DOHH2 (cell line): ENCODE results near the gene ZMYND8.

Experiments
- EZH2phosphoT487 ChIP-seq: fragments of 200-600 bp; sonication (generic); IDR thresholded peaks from 2 replicates; pipeline ENCODE4 v1.6.1; 2017; ENCODE audit warnings: borderline replicate concordance, mild to moderate bottlenecking, antibody characterized with exemption, low read length, moderate library complexity, mixed read lengths
- TF ChIP-seq, protein P1 (sequence below): fragments of 200-600 bp; sonication (generic); IDR thresholded peaks from one replicate; pipeline ENCODE4 v1.5.1; 2014; ENCODE audit warnings: antibody characterized with exemption, mild to moderate bottlenecking, low read depth, low read length; ENCODE audit not compliant: poor library complexity, severe bottlenecking

DNA sequence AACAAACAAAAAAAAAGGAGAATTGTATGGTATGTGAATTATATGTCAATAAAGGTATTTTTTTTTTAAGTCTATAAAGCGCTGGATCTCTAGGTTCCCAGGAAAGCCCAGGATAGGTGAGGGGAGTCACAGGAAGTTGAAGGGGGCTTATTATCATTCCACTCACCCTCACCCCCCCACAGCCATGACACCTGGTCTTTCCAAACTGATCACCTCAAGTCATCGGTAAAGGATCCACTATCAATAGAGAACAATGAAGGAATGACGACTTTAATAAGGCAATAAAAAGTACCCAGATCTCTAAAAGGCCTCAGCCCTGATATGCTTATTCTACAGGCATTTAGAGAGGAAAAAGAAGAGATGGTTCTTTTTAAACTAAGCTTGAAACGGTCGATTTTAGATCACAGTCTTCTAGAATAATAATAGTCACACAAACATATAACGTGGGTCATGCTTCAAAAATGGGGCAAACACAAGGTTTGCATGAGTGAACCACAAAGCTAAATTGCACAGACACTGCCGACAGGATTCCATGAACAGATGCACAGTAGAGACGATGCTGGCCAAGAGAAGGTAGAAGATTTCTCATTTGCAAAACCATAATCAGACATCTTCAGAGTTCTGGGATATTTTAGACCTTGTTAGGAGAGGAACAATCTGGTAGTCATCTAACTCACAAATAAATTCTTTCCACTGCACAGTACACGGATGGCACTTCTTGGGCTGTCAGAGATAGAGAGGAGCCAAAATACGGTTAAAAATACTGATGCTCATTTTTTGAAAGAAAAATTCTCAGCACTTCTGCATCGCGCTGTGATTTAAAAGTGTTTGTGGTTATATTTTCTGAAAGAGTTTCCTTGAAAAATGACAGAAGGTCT, 21.0 kb downstream of the ZMYND8 start:
- TF ChIP-seq, protein P1, sequence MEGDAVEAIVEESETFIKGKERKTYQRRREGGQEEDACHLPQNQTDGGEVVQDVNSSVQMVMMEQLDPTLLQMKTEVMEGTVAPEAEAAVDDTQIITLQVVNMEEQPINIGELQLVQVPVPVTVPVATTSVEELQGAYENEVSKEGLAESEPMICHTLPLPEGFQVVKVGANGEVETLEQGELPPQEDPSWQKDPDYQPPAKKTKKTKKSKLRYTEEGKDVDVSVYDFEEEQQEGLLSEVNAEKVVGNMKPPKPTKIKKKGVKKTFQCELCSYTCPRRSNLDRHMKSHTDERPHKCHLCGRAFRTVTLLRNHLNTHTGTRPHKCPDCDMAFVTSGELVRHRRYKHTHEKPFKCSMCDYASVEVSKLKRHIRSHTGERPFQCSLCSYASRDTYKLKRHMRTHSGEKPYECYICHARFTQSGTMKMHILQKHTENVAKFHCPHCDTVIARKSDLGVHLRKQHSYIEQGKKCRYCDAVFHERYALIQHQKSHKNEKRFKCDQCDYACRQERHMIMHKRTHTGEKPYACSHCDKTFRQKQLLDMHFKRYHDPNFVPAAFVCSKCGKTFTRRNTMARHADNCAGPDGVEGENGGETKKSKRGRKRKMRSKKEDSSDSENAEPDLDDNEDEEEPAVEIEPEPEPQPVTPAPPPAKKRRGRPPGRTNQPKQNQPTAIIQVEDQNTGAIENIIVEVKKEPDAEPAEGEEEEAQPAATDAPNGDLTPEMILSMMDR: no peak
- TF ChIP-seq EZH2phosphoT487: no peak
